ENCODE data around the gene SASH1.

GRCh38 chr6:148513145-148514071 is 170.8 kb downstream of the SASH1 start:
- TF ChIP-seq CBFB (CRISPR knock-in tag; IDR thresholded peaks at IDR 0.05; ENCODE audit: low read depth) (no peak), CTCF (IDR thresholded peaks at IDR 0.05) (no peak), SMAD3 (CRISPR knock-in tag; IDR thresholded peaks at IDR 0.05; ENCODE audit: borderline replicate concordance) (no peak), ZNF317 (CRISPR knock-in tag; IDR thresholded peaks at IDR 0.05; ENCODE audit: borderline replicate concordance, low read depth) (no peak), CREB1 (CRISPR knock-in tag; IDR thresholded peaks at IDR 0.05) (no peak), NFYB (CRISPR knock-in tag; conservative IDR thresholded peaks at IDR 0.05; ENCODE audit: low read depth) (0 out of 2 replicates have a peak, but pooled peaks have one; percentile 19), AFF4 (CRISPR knock-in tag; IDR thresholded peaks at IDR 0.05; ENCODE audit: borderline replicate concordance) (no peak), ZNF219 (CRISPR knock-in tag; IDR thresholded peaks at IDR 0.05; ENCODE audit: borderline replicate concordance) (no peak), ZBTB43 (CRISPR knock-in tag; IDR thresholded peaks at IDR 0.05) (no peak)
- TF ChIP-seq, protein P1, sequence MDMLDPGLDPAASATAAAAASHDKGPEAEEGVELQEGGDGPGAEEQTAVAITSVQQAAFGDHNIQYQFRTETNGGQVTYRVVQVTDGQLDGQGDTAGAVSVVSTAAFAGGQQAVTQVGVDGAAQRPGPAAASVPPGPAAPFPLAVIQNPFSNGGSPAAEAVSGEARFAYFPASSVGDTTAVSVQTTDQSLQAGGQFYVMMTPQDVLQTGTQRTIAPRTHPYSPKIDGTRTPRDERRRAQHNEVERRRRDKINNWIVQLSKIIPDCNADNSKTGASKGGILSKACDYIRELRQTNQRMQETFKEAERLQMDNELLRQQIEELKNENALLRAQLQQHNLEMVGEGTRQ (CRISPR knock-in tag; IDR thresholded peaks at IDR 0.05): no peak
- TF ChIP-seq, protein P2, sequence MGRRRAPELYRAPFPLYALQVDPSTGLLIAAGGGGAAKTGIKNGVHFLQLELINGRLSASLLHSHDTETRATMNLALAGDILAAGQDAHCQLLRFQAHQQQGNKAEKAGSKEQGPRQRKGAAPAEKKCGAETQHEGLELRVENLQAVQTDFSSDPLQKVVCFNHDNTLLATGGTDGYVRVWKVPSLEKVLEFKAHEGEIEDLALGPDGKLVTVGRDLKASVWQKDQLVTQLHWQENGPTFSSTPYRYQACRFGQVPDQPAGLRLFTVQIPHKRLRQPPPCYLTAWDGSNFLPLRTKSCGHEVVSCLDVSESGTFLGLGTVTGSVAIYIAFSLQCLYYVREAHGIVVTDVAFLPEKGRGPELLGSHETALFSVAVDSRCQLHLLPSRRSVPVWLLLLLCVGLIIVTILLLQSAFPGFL (CRISPR knock-in tag; IDR thresholded peaks at IDR 0.05; ENCODE audit: borderline replicate concordance): no peak

Measured in WTC11 (cell line).